ENCODE results near the gene CHST15. TPM values are rescaled to one million over a fixed set of nuclear protein-coding genes. Genes with fewer than 3 reads are reported as not detected.
A peak's percentile ranks its signal among the peaks of the same experiment; 100 is the strongest.

Gene CHST15
- total and polyA plus RNA-seq, 2 of the 13 experiments (the other 11 are each of a cell fraction or from before 2014, with no cell fraction given) = 1.4 to 94.7 TPM

DNA sequence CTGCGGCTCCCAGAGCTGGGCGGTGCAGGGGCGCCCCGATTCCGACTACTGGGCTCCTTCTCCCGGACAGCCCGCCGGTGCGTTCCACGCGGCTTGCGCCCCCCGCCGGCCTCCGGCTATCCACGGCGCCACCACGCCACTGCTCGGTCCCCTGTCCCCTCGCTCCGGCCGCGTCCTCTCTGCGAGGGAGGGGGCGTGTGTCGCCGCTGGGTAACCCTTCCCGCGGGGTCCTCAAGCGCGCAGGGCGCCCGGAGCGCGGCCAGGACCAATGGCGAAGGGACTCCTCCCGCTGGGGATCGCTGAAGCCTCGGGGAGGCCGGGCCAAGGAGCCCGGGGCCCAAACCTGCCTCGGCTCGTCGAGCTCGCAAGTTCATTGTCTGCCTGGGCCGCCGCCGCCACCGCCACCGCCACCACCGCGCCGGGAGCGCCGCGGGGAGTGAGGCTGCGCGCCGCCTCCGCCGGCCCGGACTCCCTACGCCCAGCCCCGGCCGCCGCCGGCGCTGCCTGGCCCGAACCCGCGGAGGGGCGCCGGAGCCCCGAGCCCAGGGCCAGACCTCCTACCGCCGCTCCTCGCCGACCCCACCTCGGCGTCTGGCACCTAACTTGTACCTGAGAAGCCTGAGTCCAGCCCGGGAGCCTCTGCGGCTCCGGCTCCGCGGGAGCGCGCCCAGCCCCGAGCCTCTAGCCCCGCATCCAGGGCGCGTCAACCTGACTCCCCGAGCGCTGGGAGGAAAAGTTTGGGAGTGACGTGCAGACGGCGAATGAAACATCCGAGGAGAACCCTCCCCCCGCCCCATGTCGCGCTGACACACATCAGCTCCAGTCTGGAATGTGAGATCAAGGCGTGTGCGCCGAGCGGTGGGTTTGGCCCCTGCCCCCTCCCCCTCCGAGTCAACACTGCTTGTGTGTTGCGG, at the start of gene CHST15 (continued):
- TF ChIP-seq, protein P1, sequence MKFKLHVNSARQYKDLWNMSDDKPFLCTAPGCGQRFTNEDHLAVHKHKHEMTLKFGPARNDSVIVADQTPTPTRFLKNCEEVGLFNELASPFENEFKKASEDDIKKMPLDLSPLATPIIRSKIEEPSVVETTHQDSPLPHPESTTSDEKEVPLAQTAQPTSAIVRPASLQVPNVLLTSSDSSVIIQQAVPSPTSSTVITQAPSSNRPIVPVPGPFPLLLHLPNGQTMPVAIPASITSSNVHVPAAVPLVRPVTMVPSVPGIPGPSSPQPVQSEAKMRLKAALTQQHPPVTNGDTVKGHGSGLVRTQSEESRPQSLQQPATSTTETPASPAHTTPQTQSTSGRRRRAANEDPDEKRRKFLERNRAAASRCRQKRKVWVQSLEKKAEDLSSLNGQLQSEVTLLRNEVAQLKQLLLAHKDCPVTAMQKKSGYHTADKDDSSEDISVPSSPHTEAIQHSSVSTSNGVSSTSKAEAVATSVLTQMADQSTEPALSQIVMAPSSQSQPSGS (CRISPR knock-in tag; IDR thresholded peaks at IDR 0.05) = no peak
- TF ChIP-seq ZNF557 (CRISPR knock-in tag; IDR thresholded peaks at IDR 0.05) = no peak
- no peak for TF ChIP-seq ZNF432 (CRISPR knock-in tag; IDR thresholded peaks at IDR 0.05; ENCODE audit: borderline replicate concordance)
- TF ChIP-seq, protein P2, sequence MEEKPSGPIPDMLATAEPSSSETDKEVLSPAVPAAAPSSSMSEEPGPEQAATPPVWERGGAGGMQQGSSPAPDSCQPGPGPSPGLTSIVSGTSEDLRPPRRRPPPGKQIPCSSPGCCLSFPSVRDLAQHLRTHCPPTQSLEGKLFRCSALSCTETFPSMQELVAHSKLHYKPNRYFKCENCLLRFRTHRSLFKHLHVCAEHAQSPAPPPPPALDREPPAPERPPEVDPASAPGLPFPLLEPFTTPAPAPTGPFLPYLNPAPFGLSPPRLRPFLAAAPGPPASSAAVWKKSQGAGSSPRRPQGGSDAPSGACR (CRISPR knock-in tag; IDR thresholded peaks at IDR 0.05) = no peak
- TF ChIP-seq, protein P3, sequence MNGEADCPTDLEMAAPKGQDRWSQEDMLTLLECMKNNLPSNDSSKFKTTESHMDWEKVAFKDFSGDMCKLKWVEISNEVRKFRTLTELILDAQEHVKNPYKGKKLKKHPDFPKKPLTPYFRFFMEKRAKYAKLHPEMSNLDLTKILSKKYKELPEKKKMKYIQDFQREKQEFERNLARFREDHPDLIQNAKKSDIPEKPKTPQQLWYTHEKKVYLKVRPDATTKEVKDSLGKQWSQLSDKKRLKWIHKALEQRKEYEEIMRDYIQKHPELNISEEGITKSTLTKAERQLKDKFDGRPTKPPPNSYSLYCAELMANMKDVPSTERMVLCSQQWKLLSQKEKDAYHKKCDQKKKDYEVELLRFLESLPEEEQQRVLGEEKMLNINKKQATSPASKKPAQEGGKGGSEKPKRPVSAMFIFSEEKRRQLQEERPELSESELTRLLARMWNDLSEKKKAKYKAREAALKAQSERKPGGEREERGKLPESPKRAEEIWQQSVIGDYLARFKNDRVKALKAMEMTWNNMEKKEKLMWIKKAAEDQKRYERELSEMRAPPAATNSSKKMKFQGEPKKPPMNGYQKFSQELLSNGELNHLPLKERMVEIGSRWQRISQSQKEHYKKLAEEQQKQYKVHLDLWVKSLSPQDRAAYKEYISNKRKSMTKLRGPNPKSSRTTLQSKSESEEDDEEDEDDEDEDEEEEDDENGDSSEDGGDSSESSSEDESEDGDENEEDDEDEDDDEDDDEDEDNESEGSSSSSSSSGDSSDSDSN (CRISPR knock-in tag; IDR thresholded peaks at IDR 0.05) = peak; percentile 73; the same call in 1 of the 2 replicates
- TF ChIP-seq ZSCAN20 (CRISPR knock-in tag; IDR thresholded peaks at IDR 0.05; ENCODE audit: borderline replicate concordance) = no peak
- TF ChIP-seq KLF11 (CRISPR knock-in tag; IDR thresholded peaks at IDR 0.05) = no peak
- no peak; the same call in 1 of the 2 replicates for TF ChIP-seq PHF21A (CRISPR knock-in tag; IDR thresholded peaks at IDR 0.05)
- TF ChIP-seq GPN1 (CRISPR knock-in tag; IDR thresholded peaks at IDR 0.05; ENCODE audit: borderline replicate concordance) = no peak
- TF ChIP-seq, protein P4, sequence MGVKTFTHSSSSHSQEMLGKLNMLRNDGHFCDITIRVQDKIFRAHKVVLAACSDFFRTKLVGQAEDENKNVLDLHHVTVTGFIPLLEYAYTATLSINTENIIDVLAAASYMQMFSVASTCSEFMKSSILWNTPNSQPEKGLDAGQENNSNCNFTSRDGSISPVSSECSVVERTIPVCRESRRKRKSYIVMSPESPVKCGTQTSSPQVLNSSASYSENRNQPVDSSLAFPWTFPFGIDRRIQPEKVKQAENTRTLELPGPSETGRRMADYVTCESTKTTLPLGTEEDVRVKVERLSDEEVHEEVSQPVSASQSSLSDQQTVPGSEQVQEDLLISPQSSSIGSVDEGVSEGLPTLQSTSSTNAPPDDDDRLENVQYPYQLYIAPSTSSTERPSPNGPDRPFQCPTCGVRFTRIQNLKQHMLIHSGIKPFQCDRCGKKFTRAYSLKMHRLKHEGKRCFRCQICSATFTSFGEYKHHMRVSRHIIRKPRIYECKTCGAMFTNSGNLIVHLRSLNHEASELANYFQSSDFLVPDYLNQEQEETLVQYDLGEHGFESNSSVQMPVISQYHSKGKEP (CRISPR knock-in tag; IDR thresholded peaks at IDR 0.05) = no peak
- no peak for TF ChIP-seq DR1 (CRISPR knock-in tag; IDR thresholded peaks at IDR 0.05)
- TF ChIP-seq MBNL3 (CRISPR knock-in tag; conservative IDR thresholded peaks at IDR 0.05) = no peak
- TF ChIP-seq NPAS2 (CRISPR knock-in tag; IDR thresholded peaks at IDR 0.05; ENCODE audit: borderline replicate concordance) = no peak
- TF ChIP-seq, protein P5, sequence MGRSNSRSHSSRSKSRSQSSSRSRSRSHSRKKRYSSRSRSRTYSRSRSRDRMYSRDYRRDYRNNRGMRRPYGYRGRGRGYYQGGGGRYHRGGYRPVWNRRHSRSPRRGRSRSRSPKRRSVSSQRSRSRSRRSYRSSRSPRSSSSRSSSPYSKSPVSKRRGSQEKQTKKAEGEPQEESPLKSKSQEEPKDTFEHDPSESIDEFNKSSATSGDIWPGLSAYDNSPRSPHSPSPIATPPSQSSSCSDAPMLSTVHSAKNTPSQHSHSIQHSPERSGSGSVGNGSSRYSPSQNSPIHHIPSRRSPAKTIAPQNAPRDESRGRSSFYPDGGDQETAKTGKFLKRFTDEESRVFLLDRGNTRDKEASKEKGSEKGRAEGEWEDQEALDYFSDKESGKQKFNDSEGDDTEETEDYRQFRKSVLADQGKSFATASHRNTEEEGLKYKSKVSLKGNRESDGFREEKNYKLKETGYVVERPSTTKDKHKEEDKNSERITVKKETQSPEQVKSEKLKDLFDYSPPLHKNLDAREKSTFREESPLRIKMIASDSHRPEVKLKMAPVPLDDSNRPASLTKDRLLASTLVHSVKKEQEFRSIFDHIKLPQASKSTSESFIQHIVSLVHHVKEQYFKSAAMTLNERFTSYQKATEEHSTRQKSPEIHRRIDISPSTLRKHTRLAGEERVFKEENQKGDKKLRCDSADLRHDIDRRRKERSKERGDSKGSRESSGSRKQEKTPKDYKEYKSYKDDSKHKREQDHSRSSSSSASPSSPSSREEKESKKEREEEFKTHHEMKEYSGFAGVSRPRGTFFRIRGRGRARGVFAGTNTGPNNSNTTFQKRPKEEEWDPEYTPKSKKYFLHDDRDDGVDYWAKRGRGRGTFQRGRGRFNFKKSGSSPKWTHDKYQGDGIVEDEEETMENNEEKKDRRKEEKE (IDR thresholded peaks at IDR 0.05) = no peak
- 0 out of 2 replicates have a peak, but pooled peaks have one; percentile 64 for TF ChIP-seq ZNF776 (CRISPR knock-in tag; IDR thresholded peaks at IDR 0.05)
- TF ChIP-seq MZF1 (CRISPR knock-in tag; IDR thresholded peaks at IDR 0.05; ENCODE audit: borderline replicate concordance) = no peak
- no peak for TF ChIP-seq ZNF773 (CRISPR knock-in tag; IDR thresholded peaks at IDR 0.05; ENCODE audit: borderline replicate concordance)

Measured in HepG2 (cell line).